ENCODE measurements around the gene PIK3R2. TPM values are rescaled to one million over a fixed set of nuclear protein-coding genes. Genes with fewer than 3 reads are reported as not detected.
"Not testable (repeated sequence)": the region's sequence is repeated elsewhere in the genome, so short reads cannot be mapped to it uniquely, and the experiment has no call there.

The PIK3R2 gene
- total RNA-seq, 1 donor from 2014 or later: 29.2 TPM

GRCh38 chr19:18203863-18204393 is 51.0 kb downstream of the PIK3R2 start, which contains the start of gene RAB3A:
RAB3A (minus strand) TSS chr19:18204042; CDS start chr19:18202740, 1,302 bp downstream.
- peak; percentile 99 for DNase-seq (ENCODE audit: low spot score)

GRCh38 chr19:18204394-18205199 is 51.6 kb downstream of the PIK3R2 start:
- DNase-seq (ENCODE audit: low spot score): peak; percentile 77

- peak; percentile 85 for DNase-seq (ENCODE audit: low spot score)
These were observed 52.4 kb downstream of the PIK3R2 start for GRCh38 chr19:18205200-18205892.

GRCh38 chr19:18206018-18206417 is 53.1 kb downstream of the PIK3R2 start:
- DNase-seq (ENCODE audit: low spot score): no peak

GRCh38 chr19:18208098-18208951 is 55.4 kb downstream of the PIK3R2 start:
- DNase-seq (ENCODE audit: low spot score): no peak

GRCh38 chr19:18209912-18210311 is 56.9 kb downstream of the PIK3R2 start:
- not testable (repeated sequence) for DNase-seq (ENCODE audit: low spot score)

- no peak for DNase-seq (ENCODE audit: low spot score)
These were observed 58.7 kb downstream of the PIK3R2 start for GRCh38 chr19:18211683-18212082.

- no peak for DNase-seq (ENCODE audit: low spot score)
These were observed 61.9 kb downstream of the PIK3R2 start for GRCh38 chr19:18214779-18215433.

- DNase-seq (ENCODE audit: low spot score): no peak
These were observed 63.8 kb downstream of the PIK3R2 start for GRCh38 chr19:18216789-18217188.

- no peak for DNase-seq (ENCODE audit: low spot score)
These were observed 65.2 kb downstream of the PIK3R2 start for GRCh38 chr19:18218159-18218558.

- DNase-seq (ENCODE audit: low spot score): no peak
These were observed 65.6 kb downstream of the PIK3R2 start for GRCh38 chr19:18218600-18218999.

Other genes with a start within 250 kb of the PIK3R2 start
- 43.6 TPM for gene CCDC124, start 220.1 kb upstream of the PIK3R2 start, total RNA-seq
- 0.34 TPM for gene KCNN1, start 186.1 kb upstream of the PIK3R2 start, total RNA-seq
- 32.9 TPM for gene ARRDC2, start 145.0 kb upstream of the PIK3R2 start, total RNA-seq
- 1.6 TPM for gene IL12RB1, start 66.2 kb upstream of the PIK3R2 start, total RNA-seq
- 12.4 TPM for gene MAST3, start 55.4 kb upstream of the PIK3R2 start, total RNA-seq
- 32.3 TPM for gene IFI30, start 20.6 kb downstream of the PIK3R2 start, total RNA-seq
- gene MPV17L2, start 40.1 kb downstream of the PIK3R2 start, total RNA-seq: 14.7 TPM
- gene RAB3A, start 50.9 kb downstream of the PIK3R2 start, total RNA-seq: 6.1 TPM
- 3.0 TPM for gene PDE4C, start 73.3 kb downstream of the PIK3R2 start, total RNA-seq
- gene IQCN, start 121.3 kb downstream of the PIK3R2 start, total RNA-seq: 5.9 TPM
- 94.9 TPM for gene JUND, start 128.5 kb downstream of the PIK3R2 start, total RNA-seq
- gene LSM4, start 169.9 kb downstream of the PIK3R2 start, total RNA-seq: 99.8 TPM
- 48.5 TPM for gene PGPEP1, start 187.4 kb downstream of the PIK3R2 start, total RNA-seq
- 84.1 TPM for gene GDF15, start 233.0 kb downstream of the PIK3R2 start, total RNA-seq
- gene LRRC25, start 244.5 kb downstream of the PIK3R2 start, total RNA-seq: 3.6 TPM

Data from ureter (tissue), 1 donor.